Activated CD4-positive, alpha-beta memory T cell treated with anti-CD3 and anti-CD28 coated beads for 36 hours (primary cell): Measurements from ENCODE around the gene NUDT4. TPM values are rescaled to one million over a fixed set of nuclear protein-coding genes. Genes with fewer than 3 reads are reported as not detected.
"Not testable (repeated sequence)": the region's sequence is repeated elsewhere in the genome, so short reads cannot be mapped to it uniquely, and the experiment has no call there.

ENCODE experiments used
- CTCF ChIA-PET: fragments of 350-600 bp; sonication (Branson Sonifier 250); formaldehyde crosslinking; loops from one replicate; lab custom pipeline; 2021; ENCODE audit warnings: antibody characterized with exemption, inconsistent platforms; lab: Charles Lee
- POLR2A ChIA-PET: fragments of 350-600 bp; sonication (Branson Sonifier 250); formaldehyde crosslinking; loops from one replicate; lab custom pipeline; 2021; ENCODE audit warnings: antibody characterized with exemption; lab: Charles Lee
- DNase-seq: peaks from one replicate; pipeline ENCODE4 v3.0.0-alpha.2; 2020
- H3K27ac Mint-ChIP-seq: one replicate; pipeline ENCODE4 v1.8.0; 2021; ENCODE audit warnings: mixed read lengths
- H3K27me3 Mint-ChIP-seq: one replicate; pipeline ENCODE4 v1.8.0; 2021; ENCODE audit warnings: mixed read lengths
- H3K36me3 Mint-ChIP-seq: one replicate; pipeline ENCODE4 v1.8.0; 2021; ENCODE audit warnings: mixed read lengths
- H3K4me1 Mint-ChIP-seq: one replicate; pipeline ENCODE4 v1.8.0; 2021; ENCODE audit warnings: low read depth, mixed read lengths
- H3K4me3 Mint-ChIP-seq: one replicate; pipeline ENCODE4 v1.8.0; 2021; ENCODE audit warnings: mild to moderate bottlenecking, mixed read lengths
- H3K9me3 Mint-ChIP-seq: one replicate; pipeline ENCODE4 v1.8.0; 2021; ENCODE audit warnings: mixed read lengths
- intact Hi-C: fragments of 100-400 bp; cut with micrococcal nuclease; formaldehyde crosslinking; loops from one replicate; pipeline ENCODE4 v1.15.1; 2023
- total RNA-seq, 2 experiments: library from RNA; stranded (reverse); gene quantifications; one replicate each; pipeline ENCODE4 v1.2.3, GENCODE V29; 2021

Gene NUDT4
- total RNA-seq, 2 experiments from 2014 or later = 58.2 TPM

DNA sequence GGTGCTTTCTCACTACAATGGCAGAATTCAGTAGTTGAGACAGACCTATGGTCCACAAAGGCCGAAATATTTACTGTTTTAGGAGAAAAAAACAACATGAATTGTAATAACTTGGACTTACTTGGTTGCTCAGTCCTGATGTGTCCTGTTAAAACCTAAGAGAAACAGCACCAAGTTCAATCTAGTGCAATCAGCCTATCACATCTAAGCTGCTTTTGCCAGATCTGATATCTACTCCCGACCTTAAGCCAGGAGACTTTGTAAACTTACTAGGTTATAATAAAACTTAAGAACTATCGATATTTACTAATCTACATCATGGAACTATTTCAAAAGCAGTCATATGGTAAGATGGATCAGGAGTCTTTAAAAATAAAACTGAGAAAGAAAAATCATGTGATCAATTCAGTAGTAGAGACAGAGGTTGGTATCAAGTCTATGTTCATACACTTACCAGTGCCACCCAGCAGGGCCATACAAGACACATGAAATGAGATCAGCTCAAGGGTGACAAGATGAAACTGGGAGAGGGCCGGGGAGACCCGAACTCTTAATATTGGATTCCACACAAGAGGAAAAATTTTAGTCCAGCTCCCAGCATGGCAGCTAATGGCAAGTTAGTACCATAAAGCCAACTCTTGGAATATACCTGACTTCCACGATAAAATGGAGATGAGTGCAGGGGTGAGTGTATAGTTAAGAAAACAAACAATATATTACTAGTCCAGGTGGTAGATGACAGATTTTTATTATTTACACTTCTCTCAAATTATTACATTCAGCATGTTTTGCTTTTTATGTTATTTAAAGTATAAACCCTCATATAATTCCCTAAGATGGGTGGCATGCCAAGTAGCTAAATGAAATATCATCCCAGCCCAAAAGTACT is 27.5 kb downstream of the NUDT4 start:
- intact Hi-C loops = loop anchor here (5.0 to 10.0 kb wide), 2 partner anchors 313 to 380 kb away; no protein-coding TSS in a partner anchor
- Mint-ChIP-seq H3K4me1 (peaks cover 48% of the 10 kb centered on the region), H3K9me3 (no peaks in the 10 kb centered on the region), H3K27ac (no peak overlapping the region), H3K27me3 (no peaks in the 10 kb centered on the region), H3K4me3 (no peak overlapping the region), H3K36me3 (peaks cover 38% of the 10 kb centered on the region)
- ChIA-PET CTCF (interaction anchor here (0.6 to 4.0 kb wide), 4 partner anchors 8 to 417 kb away, joined by 3 to 26 read pairs (median 8); no protein-coding TSS in a partner anchor), POLR2A (interaction anchor here (1.1 kb wide), 1 partner anchor 15 kb away, joined by 3 read pairs; no protein-coding TSS in a partner anchor)
- no peak for DNase-seq

DNA sequence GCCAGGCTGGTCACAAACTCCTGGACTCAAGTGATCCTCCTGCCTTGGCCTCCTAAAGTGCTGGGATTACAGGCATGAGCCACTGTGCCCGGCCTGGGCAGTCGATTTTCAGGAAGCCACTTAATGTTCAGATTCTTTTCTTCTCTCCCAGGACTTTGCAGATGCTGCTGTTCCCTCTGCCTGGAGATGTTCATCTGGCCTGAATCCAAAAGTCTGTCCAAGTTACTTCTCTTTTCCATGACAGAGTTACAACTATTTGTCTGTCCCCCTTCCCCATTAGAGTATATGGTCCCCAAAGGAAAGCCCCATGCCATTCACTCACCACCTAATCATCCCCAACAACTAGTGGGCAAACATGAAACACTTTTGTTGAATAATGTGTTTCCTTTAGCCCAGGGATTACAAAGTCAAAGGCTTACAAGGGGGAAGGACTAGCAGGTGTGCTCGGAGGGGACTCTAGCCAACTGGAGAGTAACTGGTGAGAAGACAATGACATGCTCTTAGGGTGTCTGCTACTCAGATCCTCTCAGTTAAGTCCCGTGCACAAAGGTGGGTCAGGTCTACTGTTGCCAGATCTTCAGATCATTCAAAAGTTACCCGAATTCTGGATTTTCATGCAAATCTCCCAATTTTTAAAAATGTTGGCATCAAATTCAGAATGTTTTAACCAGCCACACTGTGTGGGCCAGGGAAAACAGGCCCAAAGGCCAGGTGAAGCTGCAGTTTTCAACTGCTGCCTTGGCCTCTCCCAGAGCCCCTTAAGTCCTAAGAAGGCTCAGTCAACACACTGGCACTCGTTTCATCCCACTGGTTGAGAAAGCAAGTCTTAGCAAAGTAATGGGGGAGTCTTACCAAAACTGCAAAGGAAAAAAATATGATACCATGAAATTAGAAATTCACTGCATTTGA is 29.6 kb downstream of the NUDT4 start:
- POLR2A ChIA-PET = interaction anchor here (1.0 to 1.5 kb wide), 4 partner anchors 13 to 29 kb away, joined by 3 to 8 read pairs (median 6); no protein-coding TSS in a partner anchor
- Mint-ChIP-seq H3K4me3 (no peak overlapping the region), H3K27ac (peak overlapping the region; percentile 53), H3K9me3 (no peaks in the 10 kb centered on the region), H3K36me3 (peaks cover 45% of the 10 kb centered on the region), H3K4me1 (peaks cover 57% of the 10 kb centered on the region), H3K27me3 (no peaks in the 10 kb centered on the region)
- DNase-seq = no peak
- intact Hi-C loops = loop anchor here (5.0 to 10.0 kb wide), 2 partner anchors 315 to 377 kb away; no protein-coding TSS in a partner anchor
- CTCF ChIA-PET = interaction anchor here (1.3 to 5.9 kb wide), 4 partner anchors 13 to 695 kb away, joined by 3 to 43 read pairs (median 6); no protein-coding TSS in a partner anchor

- H3K27ac Mint-ChIP-seq = peak overlapping the region; percentile 53
- H3K4me3 Mint-ChIP-seq = no peak overlapping the region
- intact Hi-C loops = loop anchor here (1.0 to 10.0 kb wide), 3 partner anchors 8 to 377 kb away; no protein-coding TSS in a partner anchor
- H3K9me3 Mint-ChIP-seq = no peaks in the 10 kb centered on the region
- H3K4me1 Mint-ChIP-seq = peaks cover 55% of the 10 kb centered on the region
- POLR2A ChIA-PET = interaction anchor here (1.0 to 1.5 kb wide), 4 partner anchors 12 to 29 kb away, joined by 3 to 8 read pairs (median 6); no protein-coding TSS in a partner anchor
- no peak for DNase-seq
- CTCF ChIA-PET = interaction anchor here (1.0 to 5.9 kb wide), 5 partner anchors 11 to 694 kb away, joined by 3 to 43 read pairs (median 6); no protein-coding TSS in a partner anchor
- H3K36me3 Mint-ChIP-seq = peaks cover 39% of the 10 kb centered on the region
- no peaks in the 10 kb centered on the region for H3K27me3 Mint-ChIP-seq
These were observed 30.2 kb downstream of the NUDT4 start for GRCh38 chr12:93407963-93408283.

GRCh38 chr12:93408813-93409212 is 31.1 kb downstream of the NUDT4 start:
- Mint-ChIP-seq H3K27ac (peak overlapping the region; percentile 47), H3K4me3 (no peak overlapping the region), H3K27me3 (no peaks in the 10 kb centered on the region), H3K4me1 (peaks cover 61% of the 10 kb centered on the region), H3K36me3 (peaks cover 34% of the 10 kb centered on the region), H3K9me3 (no peaks in the 10 kb centered on the region)
- ChIA-PET POLR2A (interaction anchor here (1.5 to 1.7 kb wide), 2 partner anchors 21 to 27 kb away, joined by 5 read pairs; no protein-coding TSS in a partner anchor), CTCF (interaction anchor here (1.0 to 5.9 kb wide), 5 partner anchors 11 to 693 kb away, joined by 3 to 43 read pairs (median 6); no protein-coding TSS in a partner anchor)
- intact Hi-C loops = loop anchor here (1.0 to 10.0 kb wide), 3 partner anchors 7 to 376 kb away; no protein-coding TSS in a partner anchor
- no peak for DNase-seq

DNA sequence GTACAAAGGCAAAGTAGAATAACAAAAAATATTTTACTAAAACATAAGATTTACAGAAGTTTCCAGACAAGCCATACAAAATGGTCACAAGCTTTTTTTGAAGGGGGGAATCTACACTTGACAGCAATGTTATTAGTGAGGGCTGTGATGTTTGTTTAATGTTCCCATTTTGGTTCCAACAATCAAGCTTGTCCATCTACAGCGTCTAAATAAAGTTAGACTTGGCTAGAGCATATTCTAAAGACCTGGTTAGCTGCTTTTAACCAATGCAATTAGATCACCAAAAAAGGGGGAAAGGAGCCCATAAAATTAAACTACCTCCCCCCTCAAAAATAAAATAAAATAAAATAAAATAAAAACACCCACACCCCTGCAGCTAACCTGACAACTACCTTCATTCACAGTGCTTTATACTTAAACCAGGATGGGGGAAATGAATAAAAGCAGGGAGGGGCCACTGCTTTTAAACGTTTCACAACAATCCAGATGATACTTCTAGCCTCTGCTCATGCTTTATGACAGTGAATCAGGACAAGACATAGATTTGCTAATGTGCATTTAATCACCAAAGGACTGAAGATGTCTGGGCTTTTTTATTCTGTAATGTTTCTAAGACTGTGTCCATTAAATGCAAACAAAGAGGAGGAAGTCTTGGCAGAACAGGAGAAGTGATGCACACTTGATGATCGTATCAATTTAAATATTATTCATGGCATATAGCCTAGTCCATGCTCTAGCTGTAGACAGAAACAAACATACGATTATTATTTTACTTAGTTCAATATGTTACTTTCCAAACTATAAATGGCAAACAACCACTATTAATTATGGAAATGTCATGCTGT is 31.8 kb downstream of the NUDT4 start:
- intact Hi-C loops = loop anchor here (5.0 to 10.0 kb wide), 2 partner anchors 317 to 375 kb away; no protein-coding TSS in a partner anchor
- H3K4me3 Mint-ChIP-seq, H3K9me3 Mint-ChIP-seq, DNase-seq, H3K27me3 Mint-ChIP-seq, H3K27ac Mint-ChIP-seq: not testable (repeated sequence)
- POLR2A ChIA-PET = interaction anchor here (1.7 kb wide), 1 partner anchor 27 kb away, joined by 5 read pairs; no protein-coding TSS in a partner anchor
- Mint-ChIP-seq H3K36me3 (peaks cover 34% of the 10 kb centered on the region), H3K4me1 (peaks cover 64% of the 10 kb centered on the region)
- CTCF ChIA-PET = interaction anchor here (1.6 to 5.9 kb wide), 3 partner anchors 11 to 423 kb away, joined by 3 to 43 read pairs (median 11); no protein-coding TSS in a partner anchor

GRCh38 chr12:93411060-93411459 is 33.3 kb downstream of the NUDT4 start:
- DNase-seq, POLR2A ChIA-PET, H3K9me3 Mint-ChIP-seq, intact Hi-C loops, H3K4me3 Mint-ChIP-seq, H3K27me3 Mint-ChIP-seq: not testable (repeated sequence)
- H3K36me3 Mint-ChIP-seq = peaks cover 28% of the 10 kb centered on the region
- peaks cover 71% of the 10 kb centered on the region for H3K4me1 Mint-ChIP-seq
- CTCF ChIA-PET = interaction anchor here (0.6 to 5.9 kb wide), 7 partner anchors 9 to 424 kb away, joined by 3 to 43 read pairs (median 4); no protein-coding TSS in a partner anchor
- H3K27ac Mint-ChIP-seq = peak overlapping the region; percentile 47

DNA sequence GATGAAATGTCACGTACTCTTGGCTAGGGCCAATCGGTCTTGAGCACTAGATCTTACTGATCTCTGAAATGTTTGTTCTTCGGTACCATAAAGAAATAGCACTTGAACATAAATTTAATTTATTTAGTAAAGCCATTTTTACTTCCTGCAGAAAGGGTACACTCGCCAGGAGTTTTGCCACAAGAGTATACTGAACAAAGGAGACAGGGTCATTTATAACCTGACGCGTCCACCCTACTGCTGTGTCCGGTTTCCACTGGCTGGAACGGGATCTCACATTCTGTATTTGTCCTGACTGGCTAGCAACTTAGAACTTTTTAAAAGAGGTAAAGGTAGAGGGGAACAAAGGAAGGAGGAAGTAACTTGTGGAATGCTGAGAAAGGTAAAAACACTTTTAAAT is 34.7 kb downstream of the NUDT4 start:
- POLR2A ChIA-PET, H3K4me3 Mint-ChIP-seq, intact Hi-C loops: not testable (repeated sequence)

DNA sequence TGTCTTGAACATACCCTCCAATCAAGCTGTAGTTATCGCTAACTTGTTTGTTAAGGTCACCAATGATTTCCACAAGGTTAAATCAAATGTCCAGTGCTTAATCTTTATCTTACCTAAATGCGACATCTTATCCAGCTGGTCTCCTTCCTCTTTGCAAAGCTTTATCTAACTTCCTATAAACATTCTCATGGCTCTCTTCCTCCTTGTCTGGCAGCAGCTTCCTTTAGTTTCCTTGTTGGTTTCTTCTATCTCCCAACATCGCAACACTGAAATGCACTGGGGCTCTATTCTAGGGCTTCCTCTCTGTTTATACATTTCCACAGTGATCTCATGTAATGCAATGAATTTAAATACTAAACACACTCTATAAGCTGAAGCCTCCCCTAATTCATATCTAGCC is 35.3 kb downstream of the NUDT4 start:
- intact Hi-C loops = no loop called here
- Mint-ChIP-seq H3K9me3 (no peaks in the 10 kb centered on the region), H3K4me1 (peaks cover 74% of the 10 kb centered on the region), H3K27me3 (no peaks in the 10 kb centered on the region), H3K4me3 (no peak overlapping the region), H3K27ac (no peak overlapping the region), H3K36me3 (peaks cover 19% of the 10 kb centered on the region)
- DNase-seq = no peak
- POLR2A ChIA-PET = no interaction called here
- CTCF ChIA-PET = interaction anchor here (1.7 to 2.0 kb wide), 2 partner anchors 16 to 316 kb away, joined by 6 to 11 read pairs; no protein-coding TSS in a partner anchor

More for the DNA sequence above, 34.7 kb downstream of the NUDT4 start:
- CTCF ChIA-PET = interaction anchor here (2.0 kb wide), 1 partner anchor 16 kb away, joined by 11 read pairs; no protein-coding TSS in a partner anchor
- not testable (repeated sequence) for H3K9me3 Mint-ChIP-seq, H3K27ac Mint-ChIP-seq, H3K27me3 Mint-ChIP-seq, DNase-seq
- peaks cover 78% of the 10 kb centered on the region for H3K4me1 Mint-ChIP-seq
- peaks cover 21% of the 10 kb centered on the region for H3K36me3 Mint-ChIP-seq

DNA sequence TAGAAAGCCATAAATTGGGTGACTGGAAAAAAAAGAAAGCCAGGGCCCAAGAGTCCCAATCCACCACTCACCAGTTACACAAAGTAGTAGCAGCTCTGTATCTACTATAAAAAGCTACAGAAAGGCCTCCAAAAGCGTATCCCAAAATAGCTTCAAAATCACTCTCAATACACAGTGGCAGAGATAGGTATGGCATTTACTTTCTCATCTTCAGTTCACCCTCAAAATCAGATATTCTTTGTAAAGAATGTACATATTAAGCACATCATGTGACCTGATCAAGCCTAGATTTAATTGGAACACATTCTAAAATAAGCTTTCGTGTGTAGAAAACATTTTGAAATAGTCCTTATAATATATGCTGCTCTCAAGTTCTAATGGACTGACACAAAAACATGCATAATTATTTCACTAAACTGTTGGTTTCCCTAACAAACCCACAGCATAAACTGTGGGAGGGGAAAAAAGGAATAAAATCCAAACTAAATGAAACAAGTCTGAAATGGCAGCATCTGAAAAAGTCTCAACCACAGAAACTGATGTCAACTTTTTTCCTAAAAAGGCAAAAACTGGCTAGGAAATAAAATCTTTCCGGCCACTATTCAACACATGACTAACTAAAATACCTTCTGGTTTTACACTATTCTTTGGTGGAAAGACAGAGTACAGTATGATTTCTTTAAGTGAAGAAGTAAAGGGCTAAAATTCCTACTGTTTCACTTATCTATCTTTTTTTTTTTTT is 38.2 kb downstream of the NUDT4 start:
- H3K27me3 Mint-ChIP-seq = no peaks in the 10 kb centered on the region
- H3K36me3 Mint-ChIP-seq = peaks cover 7% of the 10 kb centered on the region
- H3K4me3 Mint-ChIP-seq = no peak overlapping the region
- H3K9me3 Mint-ChIP-seq = no peaks in the 10 kb centered on the region
- POLR2A ChIA-PET = interaction anchor here (0.8 to 0.9 kb wide), 2 partner anchors 23 to 28 kb away, joined by 3 read pairs; no protein-coding TSS in a partner anchor
- intact Hi-C loops = loop anchor here (1.0 to 5.0 kb wide), 4 partner anchors 8 to 686 kb away; no protein-coding TSS in a partner anchor
- peak overlapping the region; percentile 60 for H3K27ac Mint-ChIP-seq
- peaks cover 80% of the 10 kb centered on the region for H3K4me1 Mint-ChIP-seq
- DNase-seq = no peak
- CTCF ChIA-PET = interaction anchor here (0.7 to 2.0 kb wide), 9 partner anchors 19 to 686 kb away, joined by 3 to 10 read pairs (median 4); no protein-coding TSS in a partner anchor
